Astrocyte (in vitro differentiated cells and primary cell): ENCODE results near the gene ABTB2. TPM values are rescaled to one million over a fixed set of nuclear protein-coding genes. Genes with fewer than 3 reads are reported as not detected.

ENCODE experiments used
- DNase-seq: peaks from one replicate; pipeline ENCODE4 v3.0.0-alpha.2; 2010; ENCODE audit warnings: low read depth
- FAIRE-seq: peaks from 2 replicates; lab custom pipeline; 2011; peaks lifted over from hg19 to GRCh38; lab: Jason Lieb, UNC
- H2AFZ ChIP-seq: 2 replicates; pipeline ENCODE4 v1.6.0; 2012; ENCODE audit warnings: low read depth, low read length, inconsistent platforms
- H3K27ac ChIP-seq: 2 replicates; pipeline ENCODE4 v1.5.1; 2011; ENCODE audit warnings: low read depth, low read length, inconsistent platforms
- H3K27me3 ChIP-seq: 2 replicates; pipeline ENCODE4 v1.6.0; 2011; ENCODE audit warnings: low read length, inconsistent platforms; ENCODE audit not compliant: insufficient read depth
- H3K36me3 ChIP-seq: 2 replicates; pipeline ENCODE4 v1.5.1; 2011; ENCODE audit warnings: low read length, inconsistent platforms; ENCODE audit not compliant: insufficient read depth
- H3K4me1 ChIP-seq: 2 replicates; pipeline ENCODE4 v1.5.1; 2011; ENCODE audit warnings: low read length, inconsistent platforms; ENCODE audit not compliant: insufficient read depth
- H3K4me2 ChIP-seq: 2 replicates; pipeline ENCODE4 v1.6.0; 2012; ENCODE audit warnings: low read length, inconsistent platforms
- H3K4me3 ChIP-seq: 2 replicates; pipeline ENCODE4 v1.5.1; 2011; ENCODE audit warnings: low read depth, mild to moderate bottlenecking, low read length, inconsistent platforms; ENCODE audit not compliant: insufficient read depth
- H3K79me2 ChIP-seq: 2 replicates; pipeline ENCODE4 v1.6.0; 2012; ENCODE audit warnings: mild to moderate bottlenecking, low read length, inconsistent platforms; ENCODE audit not compliant: insufficient read depth
- H3K9ac ChIP-seq: 2 replicates; pipeline ENCODE4 v1.6.0; 2012; ENCODE audit warnings: mild to moderate bottlenecking, low read length, inconsistent platforms
- H3K9me3 ChIP-seq: 2 replicates; pipeline ENCODE4 v1.5.1; 2012; ENCODE audit warnings: low read depth, mild to moderate bottlenecking, low read length, inconsistent platforms; ENCODE audit not compliant: insufficient read depth
- H4K20me1 ChIP-seq: 2 replicates; pipeline ENCODE4 v1.6.0; 2012; ENCODE audit warnings: low read length, inconsistent platforms; ENCODE audit not compliant: insufficient read depth
- H3K27ac Mint-ChIP-seq: one replicate; pipeline ENCODE4 v1.8.0; 2021; ENCODE audit warnings: mild to moderate bottlenecking, mixed read lengths; ENCODE audit not compliant: unreplicated experiment
- H3K27me3 Mint-ChIP-seq: one replicate; pipeline ENCODE4 v1.8.0; 2021; ENCODE audit warnings: low read depth, mixed read lengths; ENCODE audit not compliant: unreplicated experiment
- H3K36me3 Mint-ChIP-seq: one replicate; pipeline ENCODE4 v1.8.0; 2021; ENCODE audit warnings: low read depth, mixed read lengths; ENCODE audit not compliant: unreplicated experiment
- H3K4me1 Mint-ChIP-seq: one replicate; pipeline ENCODE4 v1.8.0; 2021; ENCODE audit warnings: low read depth, mixed read lengths; ENCODE audit not compliant: unreplicated experiment
- H3K4me3 Mint-ChIP-seq: one replicate; pipeline ENCODE4 v1.8.0; 2021; ENCODE audit warnings: mild to moderate bottlenecking, moderate library complexity, mixed read lengths; ENCODE audit not compliant: unreplicated experiment
- H3K9me3 Mint-ChIP-seq: one replicate; pipeline ENCODE4 v1.8.0; 2021; ENCODE audit warnings: mild to moderate bottlenecking, mixed read lengths; ENCODE audit not compliant: unreplicated experiment
- EZH2 ChIP-seq: IDR thresholded peaks from 2 replicates; pipeline ENCODE4 v1.6.1; 2012; ENCODE audit warnings: mild to moderate bottlenecking, low read length, inconsistent platforms; ENCODE audit not compliant: insufficient read depth
- total RNA-seq: library from RNA; stranded (reverse); gene quantifications from 2 replicates; pipeline ENCODE4 v1.2.1, GENCODE V29; 2021
- TF ChIP-seq, protein P1 (sequence below): IDR thresholded peaks from 2 replicates; pipeline ENCODE4 v1.5.1; 2011; ENCODE audit warnings: low read depth, mild to moderate bottlenecking, inconsistent platforms, low read length, moderate library complexity; ENCODE audit not compliant: insufficient read depth

ABTB2 gene
- total RNA-seq, 1 donor from 2014 or later, result 14.1 TPM

DNA sequence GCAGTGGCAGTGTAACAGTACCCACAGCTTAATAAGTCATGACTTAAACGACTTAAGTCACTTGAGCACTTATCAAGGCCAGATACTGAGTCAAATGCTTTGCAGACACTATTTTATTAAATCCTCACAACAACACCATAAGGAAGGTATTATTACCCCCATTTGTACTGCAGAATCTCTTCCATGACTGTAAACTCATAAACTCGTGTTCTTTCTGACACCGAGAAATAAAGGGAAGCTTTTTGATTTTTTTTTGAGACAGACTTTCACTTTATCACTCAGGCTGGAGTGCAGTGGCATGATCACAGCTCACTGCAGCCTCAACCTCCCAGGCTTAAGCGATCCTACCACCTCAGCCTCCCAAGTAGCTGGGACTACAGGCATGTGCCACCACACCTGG lies 103.8 kb downstream of the ABTB2 start:
- H3K36me3 ChIP-seq, result no peaks in the 10 kb centered on the region
- Mint-ChIP-seq H3K4me3 (no peak overlapping the region), H3K27ac (no peak overlapping the region), H3K9me3 (no peaks in the 10 kb centered on the region), H3K27me3 (no peaks in the 10 kb centered on the region), H3K4me1 (peaks cover 25% of the 10 kb centered on the region), H3K36me3 (no peaks in the 10 kb centered on the region)
- no peak overlapping the region for H3K4me2 ChIP-seq
- no peak overlapping the region for H3K27ac ChIP-seq
- no peak for FAIRE-seq
- no peak for TF ChIP-seq EZH2
- TF ChIP-seq, protein P1, sequence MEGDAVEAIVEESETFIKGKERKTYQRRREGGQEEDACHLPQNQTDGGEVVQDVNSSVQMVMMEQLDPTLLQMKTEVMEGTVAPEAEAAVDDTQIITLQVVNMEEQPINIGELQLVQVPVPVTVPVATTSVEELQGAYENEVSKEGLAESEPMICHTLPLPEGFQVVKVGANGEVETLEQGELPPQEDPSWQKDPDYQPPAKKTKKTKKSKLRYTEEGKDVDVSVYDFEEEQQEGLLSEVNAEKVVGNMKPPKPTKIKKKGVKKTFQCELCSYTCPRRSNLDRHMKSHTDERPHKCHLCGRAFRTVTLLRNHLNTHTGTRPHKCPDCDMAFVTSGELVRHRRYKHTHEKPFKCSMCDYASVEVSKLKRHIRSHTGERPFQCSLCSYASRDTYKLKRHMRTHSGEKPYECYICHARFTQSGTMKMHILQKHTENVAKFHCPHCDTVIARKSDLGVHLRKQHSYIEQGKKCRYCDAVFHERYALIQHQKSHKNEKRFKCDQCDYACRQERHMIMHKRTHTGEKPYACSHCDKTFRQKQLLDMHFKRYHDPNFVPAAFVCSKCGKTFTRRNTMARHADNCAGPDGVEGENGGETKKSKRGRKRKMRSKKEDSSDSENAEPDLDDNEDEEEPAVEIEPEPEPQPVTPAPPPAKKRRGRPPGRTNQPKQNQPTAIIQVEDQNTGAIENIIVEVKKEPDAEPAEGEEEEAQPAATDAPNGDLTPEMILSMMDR, result no peak
- DNase-seq, result no peak
- H4K20me1 ChIP-seq, result peaks cover 24% of the 10 kb centered on the region
- H3K4me3 ChIP-seq, result no peak overlapping the region
- H3K27me3 ChIP-seq, result no peaks in the 10 kb centered on the region
- no peak overlapping the region for H3K9ac ChIP-seq
- H3K9me3 ChIP-seq, result no peaks in the 10 kb centered on the region
- no peak overlapping the region for H2AFZ ChIP-seq
- peaks cover 3% of the 10 kb centered on the region for H3K79me2 ChIP-seq
- peaks cover 17% of the 10 kb centered on the region for H3K4me1 ChIP-seq

DNA sequence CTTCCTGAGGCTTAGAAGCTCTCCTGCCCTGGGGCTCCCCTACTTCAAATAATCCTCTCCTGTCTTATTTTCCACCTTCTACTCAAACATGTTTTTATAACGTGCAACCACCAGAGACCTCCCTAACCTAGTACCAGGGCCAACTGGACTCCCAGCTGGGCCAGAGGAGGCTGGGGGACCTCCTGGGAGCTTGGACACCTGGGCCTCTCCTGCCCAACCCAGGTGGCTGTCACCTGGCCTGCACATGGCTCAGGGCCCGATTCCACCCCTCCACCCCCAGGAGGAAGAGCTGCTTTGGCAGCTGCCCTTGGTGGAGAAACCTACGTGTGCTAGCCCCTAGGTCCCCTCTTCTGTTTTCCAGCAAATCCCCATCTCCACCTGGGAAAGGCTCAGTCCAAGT lies 105.2 kb downstream of the ABTB2 start:
- no peaks in the 10 kb centered on the region for H3K27me3 Mint-ChIP-seq
- peaks cover 28% of the 10 kb centered on the region for H3K4me1 Mint-ChIP-seq
- no peak overlapping the region for H3K27ac Mint-ChIP-seq

DNA sequence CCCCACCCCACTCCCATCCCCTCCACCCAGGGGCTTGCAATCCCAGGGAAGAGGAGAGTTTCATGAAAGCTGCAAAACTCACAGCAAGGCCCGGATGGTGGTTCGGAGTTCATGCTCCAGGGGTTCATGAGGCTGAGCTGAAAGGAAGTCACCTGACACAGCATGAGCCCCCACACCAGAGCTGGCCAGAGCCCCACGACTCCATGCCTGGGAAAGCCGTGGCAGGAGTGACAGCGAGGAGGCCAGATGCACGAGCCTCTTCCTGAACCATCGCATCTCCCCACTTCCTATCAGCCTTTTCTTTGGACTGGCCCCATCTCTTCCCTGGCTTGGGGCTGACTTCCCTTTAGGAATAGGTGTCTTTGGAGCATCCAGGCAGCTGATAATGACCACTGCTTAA lies 105.8 kb downstream of the ABTB2 start:
- DNase-seq (no peak), FAIRE-seq (no peak)
- Histone ChIP-seq H3K36me3 (no peaks in the 10 kb centered on the region), H3K9me3 (no peaks in the 10 kb centered on the region), H3K27me3 (no peaks in the 10 kb centered on the region), H3K27ac (no peak overlapping the region), H3K9ac (no peak overlapping the region), H2AFZ (no peak overlapping the region), H3K4me3 (no peak overlapping the region), H3K4me1 (peaks cover 17% of the 10 kb centered on the region), H3K79me2 (peaks cover 3% of the 10 kb centered on the region), H4K20me1 (peaks cover 15% of the 10 kb centered on the region), H3K4me2 (peak overlapping the region; percentile 88)
- H3K27me3 Mint-ChIP-seq, result no peaks in the 10 kb centered on the region
- no peaks in the 10 kb centered on the region for H3K36me3 Mint-ChIP-seq
- H3K9me3 Mint-ChIP-seq, result no peaks in the 10 kb centered on the region
- no peak overlapping the region for H3K4me3 Mint-ChIP-seq
- peaks cover 30% of the 10 kb centered on the region for H3K4me1 Mint-ChIP-seq
- TF ChIP-seq, protein P1, result no peak
- no peak for TF ChIP-seq EZH2
- H3K27ac Mint-ChIP-seq, result no peak overlapping the region

More for the DNA sequence above, 105.2 kb downstream of the ABTB2 start:
- FAIRE-seq (no peak), DNase-seq (no peak)
- Histone ChIP-seq H2AFZ (no peak overlapping the region), H3K79me2 (peaks cover 3% of the 10 kb centered on the region), H3K36me3 (no peaks in the 10 kb centered on the region), H3K27ac (no peak overlapping the region), H3K9me3 (no peaks in the 10 kb centered on the region), H3K4me2 (no peak overlapping the region), H3K27me3 (no peaks in the 10 kb centered on the region), H3K4me3 (no peak overlapping the region), H4K20me1 (peaks cover 16% of the 10 kb centered on the region), H3K9ac (no peak overlapping the region), H3K4me1 (peaks cover 17% of the 10 kb centered on the region)
- Mint-ChIP-seq H3K36me3 (no peaks in the 10 kb centered on the region), H3K9me3 (no peaks in the 10 kb centered on the region), H3K4me3 (no peak overlapping the region)
- no peak for TF ChIP-seq EZH2
- TF ChIP-seq, protein P1, result no peak
